Osteoblast (primary cell): ENCODE data around the gene MAPT. TPM values are rescaled to one million over a fixed set of nuclear protein-coding genes. Genes with fewer than 3 reads are reported as not detected.

ENCODE experiments used
- DNase-seq: peaks from one replicate; pipeline ENCODE4 v3.0.0; 2011; ENCODE audit warnings: low spot score, mixed read lengths; ENCODE audit not compliant: insufficient read length; ENCODE audit errors: missing footprints
- H2AFZ ChIP-seq: 2 replicates; pipeline ENCODE4 v1.6.0; 2011; ENCODE audit warnings: mild to moderate bottlenecking, low read length
- H3K27ac ChIP-seq: 2 replicates; pipeline ENCODE4 v1.5.1; 2011; ENCODE audit warnings: mild to moderate bottlenecking, low read depth, low read length, moderate library complexity
- H3K27me3 ChIP-seq: 2 replicates; pipeline ENCODE4 v1.6.0; 2012; ENCODE audit warnings: mild to moderate bottlenecking, control low read depth, inconsistent platforms, low read length, moderate library complexity; ENCODE audit not compliant: insufficient read depth
- H3K36me3 ChIP-seq: 2 replicates; pipeline ENCODE4 v1.5.1; 2011; ENCODE audit warnings: mild to moderate bottlenecking, low read length, control low read depth, moderate library complexity; ENCODE audit not compliant: insufficient read depth
- H3K4me1 ChIP-seq: 2 replicates; pipeline ENCODE4 v1.5.1; 2011; ENCODE audit warnings: mild to moderate bottlenecking, low read length, control low read depth, moderate library complexity; ENCODE audit not compliant: insufficient read depth
- H3K4me2 ChIP-seq: 2 replicates; pipeline ENCODE4 v1.6.0; 2011; ENCODE audit warnings: mild to moderate bottlenecking, low read length; ENCODE audit not compliant: insufficient read depth
- H3K4me3 ChIP-seq: fragments of 200-600 bp; sonication (generic); 3 replicates; pipeline ENCODE4 v1.5.1; 2012; ENCODE audit warnings: mild to moderate bottlenecking, low read length, inconsistent platforms; ENCODE audit not compliant: insufficient read depth
- H3K79me2 ChIP-seq: 2 replicates; pipeline ENCODE4 v1.6.0; 2012; ENCODE audit warnings: mild to moderate bottlenecking, low read length, control low read depth, inconsistent platforms; ENCODE audit not compliant: insufficient read depth
- H3K9me3 ChIP-seq: 2 replicates; pipeline ENCODE4 v1.5.1; 2011; ENCODE audit warnings: low read depth, low read length, control low read depth
- H4K20me1 ChIP-seq: 2 replicates; pipeline ENCODE4 v1.6.0; 2012; ENCODE audit warnings: mild to moderate bottlenecking, low read length, control low read depth; ENCODE audit not compliant: insufficient read depth
- total RNA-seq: library from RNA; depleted of rRNA; stranded (reverse); fragments of >200 nt; gene quantifications from 2 replicates; pipeline ENCODE4 v1.2.3, GENCODE V29; 2012
- TF ChIP-seq, protein P1 (sequence below): IDR thresholded peaks from 2 replicates; pipeline ENCODE4 v1.5.1; 2011; ENCODE audit warnings: mild to moderate bottlenecking, low read depth, low read length, moderate library complexity; ENCODE audit errors: extremely low read depth

Gene MAPT
- total RNA-seq, 1 donor = 0.36 TPM

- no peak overlapping the region for H3K27ac ChIP-seq
- no peak for DNase-seq
- TF ChIP-seq, protein P1, sequence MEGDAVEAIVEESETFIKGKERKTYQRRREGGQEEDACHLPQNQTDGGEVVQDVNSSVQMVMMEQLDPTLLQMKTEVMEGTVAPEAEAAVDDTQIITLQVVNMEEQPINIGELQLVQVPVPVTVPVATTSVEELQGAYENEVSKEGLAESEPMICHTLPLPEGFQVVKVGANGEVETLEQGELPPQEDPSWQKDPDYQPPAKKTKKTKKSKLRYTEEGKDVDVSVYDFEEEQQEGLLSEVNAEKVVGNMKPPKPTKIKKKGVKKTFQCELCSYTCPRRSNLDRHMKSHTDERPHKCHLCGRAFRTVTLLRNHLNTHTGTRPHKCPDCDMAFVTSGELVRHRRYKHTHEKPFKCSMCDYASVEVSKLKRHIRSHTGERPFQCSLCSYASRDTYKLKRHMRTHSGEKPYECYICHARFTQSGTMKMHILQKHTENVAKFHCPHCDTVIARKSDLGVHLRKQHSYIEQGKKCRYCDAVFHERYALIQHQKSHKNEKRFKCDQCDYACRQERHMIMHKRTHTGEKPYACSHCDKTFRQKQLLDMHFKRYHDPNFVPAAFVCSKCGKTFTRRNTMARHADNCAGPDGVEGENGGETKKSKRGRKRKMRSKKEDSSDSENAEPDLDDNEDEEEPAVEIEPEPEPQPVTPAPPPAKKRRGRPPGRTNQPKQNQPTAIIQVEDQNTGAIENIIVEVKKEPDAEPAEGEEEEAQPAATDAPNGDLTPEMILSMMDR = no peak
These were observed 19.8 kb downstream of the MAPT start for GRCh38 chr17:45914047-45914717.

DNA sequence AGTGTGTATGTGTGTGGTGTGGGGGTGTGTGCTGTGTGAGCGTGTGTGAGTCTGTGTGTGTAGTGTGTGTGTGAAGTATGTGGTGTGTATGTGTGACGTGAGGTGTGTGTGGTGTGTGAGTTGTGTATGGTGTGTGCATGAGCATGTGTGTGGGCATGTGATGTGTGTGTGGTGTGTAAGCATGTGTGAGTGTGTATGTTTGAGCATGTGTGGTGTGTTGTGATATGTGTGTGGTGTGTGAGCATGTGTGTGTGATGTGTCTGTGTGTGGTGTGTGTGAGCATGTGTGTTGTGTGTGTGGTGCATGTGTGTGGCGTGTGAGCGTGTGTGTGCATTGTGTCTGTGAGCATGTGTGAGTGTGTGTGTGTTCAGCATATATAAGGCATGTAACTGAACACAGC, 20.9 kb downstream of the MAPT start:
- Histone ChIP-seq H3K4me2 (no peak overlapping the region), H3K9me3 (peaks cover 3% of the 10 kb centered on the region), H3K4me3 (no peak overlapping the region), H3K4me1 (no peaks in the 10 kb centered on the region), H2AFZ (no peak overlapping the region), H3K27me3 (peaks cover 18% of the 10 kb centered on the region), H3K79me2 (no peaks in the 10 kb centered on the region), H4K20me1 (no peaks in the 10 kb centered on the region), H3K27ac (no peak overlapping the region), H3K36me3 (no peaks in the 10 kb centered on the region)
- DNase-seq = no peak
- TF ChIP-seq, protein P1 = no peak

More at GRCh38 chr17:45914047-45914717, 19.8 kb downstream of the MAPT start:
- H3K9me3 ChIP-seq = peaks cover 3% of the 10 kb centered on the region
- H3K27me3 ChIP-seq = peaks cover 19% of the 10 kb centered on the region
- H2AFZ ChIP-seq = no peak overlapping the region
- no peak overlapping the region for H3K4me3 ChIP-seq
- no peak overlapping the region for H3K4me2 ChIP-seq
- H3K79me2 ChIP-seq = no peaks in the 10 kb centered on the region
- H4K20me1 ChIP-seq = no peaks in the 10 kb centered on the region
- H3K4me1 ChIP-seq = no peaks in the 10 kb centered on the region
- H3K36me3 ChIP-seq = no peaks in the 10 kb centered on the region

- no peaks in the 10 kb centered on the region for H3K4me1 ChIP-seq
- H3K27ac ChIP-seq = no peak overlapping the region
- no peak overlapping the region for H3K4me3 ChIP-seq
- H3K36me3 ChIP-seq = no peaks in the 10 kb centered on the region
- DNase-seq = no peak
- H3K79me2 ChIP-seq = no peaks in the 10 kb centered on the region
- H2AFZ ChIP-seq = no peak overlapping the region
- H3K4me2 ChIP-seq = no peak overlapping the region
- no peaks in the 10 kb centered on the region for H4K20me1 ChIP-seq
- TF ChIP-seq, protein P1 = no peak
- H3K9me3 ChIP-seq = peaks cover 3% of the 10 kb centered on the region
- peaks cover 19% of the 10 kb centered on the region for H3K27me3 ChIP-seq
These were observed 22.7 kb downstream of the MAPT start for GRCh38 chr17:45917081-45917480.

DNA sequence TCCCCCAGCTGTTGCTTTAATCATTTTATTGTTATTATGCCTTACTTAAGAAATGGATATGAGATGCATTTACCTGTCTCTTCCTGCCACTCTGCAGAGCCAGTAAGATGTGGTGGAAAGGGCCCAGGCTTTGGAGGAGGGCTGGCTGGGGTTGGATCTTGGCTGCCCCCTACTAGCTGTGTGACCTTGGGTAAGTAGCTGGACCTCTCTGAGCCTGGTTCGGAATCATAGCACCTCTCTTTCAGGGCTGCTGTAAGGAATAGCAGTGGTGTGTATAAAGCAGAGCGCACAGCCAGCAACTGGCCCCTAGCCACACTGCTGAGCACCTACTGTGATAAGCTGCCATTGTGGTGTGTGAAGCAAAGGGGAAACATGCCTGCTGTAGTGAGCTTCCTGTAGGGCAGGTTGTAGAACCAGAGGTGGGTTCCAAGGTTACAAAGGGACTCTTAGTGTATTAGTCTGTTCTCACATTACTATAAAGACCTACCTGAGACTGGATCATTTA, 23.9 kb downstream of the MAPT start:
- DNase-seq = no peak
- Histone ChIP-seq H2AFZ (no peak overlapping the region), H3K9me3 (no peaks in the 10 kb centered on the region), H4K20me1 (no peaks in the 10 kb centered on the region), H3K79me2 (no peaks in the 10 kb centered on the region), H3K27me3 (peaks cover 19% of the 10 kb centered on the region), H3K27ac (no peak overlapping the region), H3K36me3 (no peaks in the 10 kb centered on the region), H3K4me3 (no peak overlapping the region), H3K4me2 (no peak overlapping the region), H3K4me1 (no peaks in the 10 kb centered on the region)
- TF ChIP-seq, protein P1 = no peak
